Liver (tissue), 9 donors: ENCODE measurements around the gene TM4SF18. TPM values are rescaled to one million over a fixed set of nuclear protein-coding genes. Genes with fewer than 3 reads are reported as not detected.

Source experiments
- DNase-seq: peaks from one replicate; pipeline ENCODE4 v3.0.0-alpha.2; 2017; ENCODE audit warnings: low spot score
- H3K27ac ChIP-seq, 2 donors: one replicate each; pipeline ENCODE4 v1.7.0; 2013; ENCODE audit warnings: inconsistent platforms in 2 of 2, low read length in 2 of 2, control low read depth in 1 of 2, low read depth in 1 of 2, mild to moderate bottlenecking in 1 of 2
- H3K27me3 ChIP-seq, 4 donors: one replicate each; pipeline versions ENCODE4 v1.6.1 to v1.7.0; 2013; ENCODE audit warnings: low read length in 3 of 4, inconsistent platforms in 1 of 4, mild to moderate bottlenecking in 1 of 4, moderate library complexity in 1 of 4; ENCODE audit not compliant: control insufficient read depth in 4 of 4, insufficient read depth in 4 of 4
- H3K36me3 ChIP-seq, 4 donors: one replicate each; pipeline versions ENCODE4 v1.6.1 to v1.7.0; 2013; ENCODE audit warnings: low read length in 3 of 4, mild to moderate bottlenecking in 3 of 4, low read depth in 1 of 4, moderate library complexity in 1 of 4; ENCODE audit not compliant: control insufficient read depth in 4 of 4, insufficient read depth in 3 of 4
- H3K4me1 ChIP-seq, 4 donors: one replicate each; pipeline versions ENCODE4 v1.6.1 to v1.7.0; 2013; ENCODE audit warnings: low read length in 3 of 4, mild to moderate bottlenecking in 3 of 4, moderate library complexity in 1 of 4; ENCODE audit not compliant: control insufficient read depth in 4 of 4, insufficient read depth in 4 of 4
- H3K4me3 ChIP-seq, 3 donors: one replicate each; pipeline versions ENCODE4 v1.6.1 to v1.7.0; 2013; ENCODE audit warnings: low read length in 3 of 3, control low read depth in 1 of 3, low read depth in 1 of 3, mild to moderate bottlenecking in 1 of 3
- H3K9ac ChIP-seq, 2 donors: one replicate each; pipeline ENCODE4 v1.7.0; 2013; ENCODE audit warnings: low read length in 2 of 2, mild to moderate bottlenecking in 2 of 2, moderate library complexity in 2 of 2, control low read depth in 1 of 2, low read depth in 1 of 2
- H3K9me3 ChIP-seq, 4 donors: one replicate each; pipeline versions ENCODE4 v1.6.1 to v1.7.0; 2013; ENCODE audit warnings: low read length in 3 of 4; ENCODE audit not compliant: control insufficient read depth in 4 of 4
- ATF3 ChIP-seq: IDR thresholded peaks from 2 replicates; pipeline ENCODE4 v1.6.1; 2016; ENCODE audit warnings: antibody characterized with exemption
- EGR1 ChIP-seq, 2 donors: IDR thresholded peaks; 2 replicates each; pipeline ENCODE4 v1.6.1; 2016 to 2018; ENCODE audit warnings: antibody characterized with exemption in 2 of 2, low read depth in 2 of 2
- FOXA1 ChIP-seq: IDR thresholded peaks from 2 replicates; pipeline ENCODE4 v1.6.1; 2016; ENCODE audit warnings: antibody characterized with exemption
- FOXA2 ChIP-seq: IDR thresholded peaks from 2 replicates; pipeline ENCODE4 v1.6.1; 2016; ENCODE audit warnings: antibody characterized with exemption
- GABPA ChIP-seq, 2 donors: IDR thresholded peaks in 1 of 2; conservative IDR thresholded peaks in 1 of 2; 2 replicates each; pipeline ENCODE4 v1.6.1; 2016; ENCODE audit warnings: antibody characterized with exemption in 2 of 2, mild to moderate bottlenecking in 1 of 2, moderate library complexity in 1 of 2
- HNF4A ChIP-seq, 2 donors: conservative IDR thresholded peaks; 2 replicates each; pipeline ENCODE4 v1.6.1; 2016; ENCODE audit warnings: antibody characterized with exemption in 2 of 2, mild to moderate bottlenecking in 2 of 2
- HNF4G ChIP-seq: IDR thresholded peaks from 2 replicates; pipeline ENCODE4 v1.6.1; 2016; ENCODE audit warnings: antibody characterized with exemption
- JUND ChIP-seq, 2 donors: IDR thresholded peaks; 2 replicates each; pipeline ENCODE4 v1.6.1; 2016; ENCODE audit warnings: antibody characterized with exemption in 2 of 2
- NR2F2 ChIP-seq: IDR thresholded peaks from 2 replicates; pipeline ENCODE4 v1.6.1; 2016; ENCODE audit warnings: antibody characterized with exemption
- RAD21 ChIP-seq, 2 donors: IDR thresholded peaks; 2 replicates each; pipeline ENCODE4 v1.6.1; 2016; ENCODE audit warnings: antibody characterized with exemption in 2 of 2, mild to moderate bottlenecking in 2 of 2
- REST ChIP-seq: IDR thresholded peaks from 2 replicates; pipeline ENCODE4 v1.6.1; 2016; ENCODE audit warnings: antibody characterized with exemption, mild to moderate bottlenecking
- RXRA ChIP-seq, 2 donors: IDR thresholded peaks; 2 replicates each; pipeline ENCODE4 v1.6.1; 2017 to 2018; ENCODE audit warnings: antibody characterized with exemption in 2 of 2, mild to moderate bottlenecking in 1 of 2
- SP1 ChIP-seq: IDR thresholded peaks from 2 replicates; pipeline ENCODE4 v1.6.1; 2018; ENCODE audit warnings: antibody characterized with exemption, mild to moderate bottlenecking
- TAF1 ChIP-seq: conservative IDR thresholded peaks from 2 replicates; pipeline ENCODE4 v1.6.1; 2016; ENCODE audit warnings: antibody characterized with exemption, mild to moderate bottlenecking
- YY1 ChIP-seq: IDR thresholded peaks from 2 replicates; pipeline ENCODE4 v1.6.1; 2016; ENCODE audit warnings: antibody characterized with exemption, mild to moderate bottlenecking
- WGBS: extraction: QIAGEN DNeasy Blood & Tissue Kit; methylation state at CpG from one replicate; pipeline ENCODE4 v1.1.7; 2013; 5-methylcytosine and 5-hydroxymethylcytosine counted together
- polyA plus RNA-seq, 2 donors: library from polyadenylated mRNA; stranded (reverse) in 1 of 2; unstranded in 1 of 2; fragments of 200-250 nt in 1 of 2; fragments of >200 nt in 1 of 2; fragmentation: Nextera tagmentation in 1 of 2; extraction: Ambion mirVana in 1 of 2; gene quantifications; one replicate each; pipeline versions ENCODE4 v1.2.1 to v1.2.3, GENCODE V29; 2013 to 2015
- total RNA-seq, 2 donors: library from RNA; depleted of rRNA; stranded (reverse); fragments of >200 nt; gene quantifications; one replicate each; pipeline ENCODE4 v1.2.3, GENCODE V29; 2014
- TF ChIP-seq, protein P1 (sequence below): fragments of 150-350 bp; IDR thresholded peaks from 2 replicates; pipeline ENCODE4 v1.5.1; 2017; ENCODE audit warnings: improper control_type of control experiment, low read depth, low read length; ENCODE audit not compliant: missing input control
- TF ChIP-seq, protein P2 (sequence below): IDR thresholded peaks from 2 replicates; pipeline ENCODE4 v1.6.1; 2016; ENCODE audit warnings: antibody characterized with exemption
- TF ChIP-seq, protein P3 (sequence below): IDR thresholded peaks from 2 replicates; pipeline ENCODE4 v1.6.1; 2016; ENCODE audit warnings: antibody characterized with exemption
- donor health status: healthy.
- donor health status: healthy.
- donor health status: healthy.
- donor health status: healthy.
- donor health status: healthy.

Gene TM4SF18
- total and polyA plus RNA-seq, 4 donors: 4.9 to 12.6 (median 6.4) TPM

- Histone ChIP-seq H3K27me3 (no peaks in the 10 kb centered on the region), H3K36me3 (no peaks in the 10 kb centered on the region), H3K4me3 (no peak overlapping the region), H3K4me1 (no peaks in the 10 kb centered on the region), H3K9me3 (no peaks in the 10 kb centered on the region), H3K9ac (no peak overlapping the region), H3K27ac (no peak overlapping the region)
- TF ChIP-seq, protein P1, sequence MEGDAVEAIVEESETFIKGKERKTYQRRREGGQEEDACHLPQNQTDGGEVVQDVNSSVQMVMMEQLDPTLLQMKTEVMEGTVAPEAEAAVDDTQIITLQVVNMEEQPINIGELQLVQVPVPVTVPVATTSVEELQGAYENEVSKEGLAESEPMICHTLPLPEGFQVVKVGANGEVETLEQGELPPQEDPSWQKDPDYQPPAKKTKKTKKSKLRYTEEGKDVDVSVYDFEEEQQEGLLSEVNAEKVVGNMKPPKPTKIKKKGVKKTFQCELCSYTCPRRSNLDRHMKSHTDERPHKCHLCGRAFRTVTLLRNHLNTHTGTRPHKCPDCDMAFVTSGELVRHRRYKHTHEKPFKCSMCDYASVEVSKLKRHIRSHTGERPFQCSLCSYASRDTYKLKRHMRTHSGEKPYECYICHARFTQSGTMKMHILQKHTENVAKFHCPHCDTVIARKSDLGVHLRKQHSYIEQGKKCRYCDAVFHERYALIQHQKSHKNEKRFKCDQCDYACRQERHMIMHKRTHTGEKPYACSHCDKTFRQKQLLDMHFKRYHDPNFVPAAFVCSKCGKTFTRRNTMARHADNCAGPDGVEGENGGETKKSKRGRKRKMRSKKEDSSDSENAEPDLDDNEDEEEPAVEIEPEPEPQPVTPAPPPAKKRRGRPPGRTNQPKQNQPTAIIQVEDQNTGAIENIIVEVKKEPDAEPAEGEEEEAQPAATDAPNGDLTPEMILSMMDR: no peak
- TF ChIP-seq EGR1 (IDR thresholded peaks at IDR 0.05; ENCODE audit: low read depth in 2 of 2) (no peak), RXRA (IDR thresholded peaks at IDR 0.05) (no peak), SP1 (no peak), FOXA2 (no peak), NR2F2 (no peak), ATF3 (no peak), FOXA1 (no peak), GABPA (IDR thresholded peaks at IDR 0.05 in 1 of 2, conservative IDR thresholded peaks at IDR 0.05 in 1 of 2) (no peak), HNF4A (conservative IDR thresholded peaks at IDR 0.05) (no peak), REST (no peak), HNF4G (no peak), RAD21 (IDR thresholded peaks at IDR 0.05) (no peak), YY1 (no peak), JUND (IDR thresholded peaks at IDR 0.05) (no peak), TAF1 (no peak)
- TF ChIP-seq, protein P2, sequence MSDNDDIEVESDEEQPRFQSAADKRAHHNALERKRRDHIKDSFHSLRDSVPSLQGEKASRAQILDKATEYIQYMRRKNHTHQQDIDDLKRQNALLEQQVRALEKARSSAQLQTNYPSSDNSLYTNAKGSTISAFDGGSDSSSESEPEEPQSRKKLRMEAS: no peak
- TF ChIP-seq, protein P3, sequence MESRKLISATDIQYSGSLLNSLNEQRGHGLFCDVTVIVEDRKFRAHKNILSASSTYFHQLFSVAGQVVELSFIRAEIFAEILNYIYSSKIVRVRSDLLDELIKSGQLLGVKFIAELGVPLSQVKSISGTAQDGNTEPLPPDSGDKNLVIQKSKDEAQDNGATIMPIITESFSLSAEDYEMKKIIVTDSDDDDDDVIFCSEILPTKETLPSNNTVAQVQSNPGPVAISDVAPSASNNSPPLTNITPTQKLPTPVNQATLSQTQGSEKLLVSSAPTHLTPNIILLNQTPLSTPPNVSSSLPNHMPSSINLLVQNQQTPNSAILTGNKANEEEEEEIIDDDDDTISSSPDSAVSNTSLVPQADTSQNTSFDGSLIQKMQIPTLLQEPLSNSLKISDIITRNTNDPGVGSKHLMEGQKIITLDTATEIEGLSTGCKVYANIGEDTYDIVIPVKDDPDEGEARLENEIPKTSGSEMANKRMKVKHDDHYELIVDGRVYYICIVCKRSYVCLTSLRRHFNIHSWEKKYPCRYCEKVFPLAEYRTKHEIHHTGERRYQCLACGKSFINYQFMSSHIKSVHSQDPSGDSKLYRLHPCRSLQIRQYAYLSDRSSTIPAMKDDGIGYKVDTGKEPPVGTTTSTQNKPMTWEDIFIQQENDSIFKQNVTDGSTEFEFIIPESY: no peak
- DNase-seq: no peak
Observed at GRCh38 chr3:149282836-149283235, 50.6 kb downstream of the TM4SF18 start.

DNA sequence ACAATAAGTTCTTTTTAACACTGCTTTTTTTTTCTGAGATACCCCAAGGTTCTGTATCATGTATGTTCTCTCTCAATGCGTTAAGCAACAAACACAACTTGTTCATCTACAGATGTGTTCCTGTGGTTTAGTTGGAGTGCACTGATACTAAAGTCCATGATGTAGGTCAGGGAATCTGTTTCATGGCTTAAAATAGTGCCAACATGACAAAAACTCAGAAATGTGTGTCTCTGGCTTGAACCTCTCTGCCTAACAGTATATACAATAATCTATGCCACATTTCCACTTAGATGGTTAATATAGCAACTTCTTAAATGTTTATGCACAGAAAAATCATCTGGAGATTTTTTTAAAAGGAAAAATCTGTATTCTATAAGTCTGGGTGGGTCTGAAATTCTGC is 51.1 kb downstream of the TM4SF18 start:
- TF ChIP-seq YY1: no peak
- no peak for TF ChIP-seq GABPA (IDR thresholded peaks at IDR 0.05 in 1 of 2, conservative IDR thresholded peaks at IDR 0.05 in 1 of 2)
- no peak for TF ChIP-seq RXRA (IDR thresholded peaks at IDR 0.05)
- TF ChIP-seq FOXA2: no peak
- TF ChIP-seq, protein P3: no peak
- TF ChIP-seq RAD21 (IDR thresholded peaks at IDR 0.05): no peak
- TF ChIP-seq HNF4G: no peak
- TF ChIP-seq, protein P1: no peak
- TF ChIP-seq HNF4A (conservative IDR thresholded peaks at IDR 0.05): no peak
- TF ChIP-seq, protein P2: no peak
- TF ChIP-seq FOXA1: no peak
- no peak for TF ChIP-seq JUND (IDR thresholded peaks at IDR 0.05)
- no peak for TF ChIP-seq ATF3
- no peak for TF ChIP-seq NR2F2
- no peak for TF ChIP-seq SP1
- Histone ChIP-seq H3K4me3 (no peak overlapping the region), H3K9ac (no peak overlapping the region), H3K27ac (no peak overlapping the region), H3K36me3 (no peaks in the 10 kb centered on the region), H3K9me3 (no peaks in the 10 kb centered on the region), H3K27me3 (no peaks in the 10 kb centered on the region), H3K4me1 (no peaks in the 10 kb centered on the region)
- WGBS: 99% methylated on average over 1 of the region's 1 CpG
- DNase-seq: no peak
